GM23338 (cell line): ENCODE measurements around the gene BPIFB2. TPM values are rescaled to one million over a fixed set of nuclear protein-coding genes. Genes with fewer than 3 reads are reported as not detected.
A peak's percentile ranks its signal among the peaks of the same experiment; 100 is the strongest.

Source experiments
- ATAC-seq: fragments of 200-7000 bp; cut with Tn5 transposase; 3 replicates; pipeline ENCODE4 v1.9.1; 2020
- DNase-seq: peaks from one replicate; pipeline ENCODE4 v3.0.0-alpha.2; 2015; ENCODE audit warnings: low spot score
- H2AFZ ChIP-seq: fragments of 200-600 bp; sonication (generic); 2 replicates; pipeline ENCODE4 v1.8.0; 2016; ENCODE audit warnings: antibody characterized with exemption, mild to moderate bottlenecking, moderate library complexity
- H3F3A ChIP-seq: fragments of 200-600 bp; sonication (generic); replicated peaks from 2 replicates; pipeline ENCODE4 v1.8.0; 2017; ENCODE audit warnings: antibody characterized with exemption, mixed run types, low read depth
- H3K27ac ChIP-seq: fragments of 200-600 bp; sonication (generic); 2 replicates; pipeline ENCODE4 v1.6.1; 2016; ENCODE audit warnings: low read depth
- H3K27me3 ChIP-seq: fragments of 200-600 bp; sonication (generic); 2 replicates; pipeline ENCODE4 v1.8.0; 2016; ENCODE audit warnings: mild to moderate bottlenecking, mixed run types, moderate library complexity; ENCODE audit not compliant: insufficient read depth
- H3K36me3 ChIP-seq: fragments of 200-600 bp; sonication (generic); 2 replicates; pipeline ENCODE4 v1.8.0; 2016; ENCODE audit warnings: mild to moderate bottlenecking; ENCODE audit not compliant: insufficient read depth
- H3K4me1 ChIP-seq: fragments of 200-600 bp; sonication (generic); 2 replicates; pipeline ENCODE4 v1.8.0; 2016; ENCODE audit warnings: mild to moderate bottlenecking, moderate library complexity; ENCODE audit not compliant: insufficient read depth
- H3K4me2 ChIP-seq: fragments of 200-600 bp; sonication (generic); 2 replicates; pipeline ENCODE4 v1.7.1; 2017; ENCODE audit warnings: mixed run types
- H3K4me3 ChIP-seq: fragments of 200-600 bp; sonication (generic); 2 replicates; pipeline ENCODE4 v1.6.1; 2016; ENCODE audit warnings: mixed run types
- H3K79me2 ChIP-seq: fragments of 200-600 bp; sonication (generic); replicated peaks from 2 replicates; pipeline ENCODE4 v1.8.0; 2017; ENCODE audit warnings: mild to moderate bottlenecking; ENCODE audit not compliant: insufficient read depth
- H3K9me2 ChIP-seq: fragments of 200-600 bp; sonication (generic); 2 replicates; pipeline ENCODE4 v1.8.0; 2017; ENCODE audit not compliant: insufficient read depth
- H4K20me1 ChIP-seq: fragments of 200-600 bp; sonication (generic); replicated peaks from 2 replicates; pipeline ENCODE4 v1.8.0; 2017; ENCODE audit warnings: mild to moderate bottlenecking; ENCODE audit not compliant: insufficient read depth
- H3K27ac Mint-ChIP-seq: 2 replicates; pipeline ENCODE4 v1.8.0; 2020; ENCODE audit warnings: inconsistent platforms, mild to moderate bottlenecking, moderate library complexity, mixed read lengths
- H3K27me3 Mint-ChIP-seq: 3 replicates; pipeline ENCODE4 v1.8.0; 2022; ENCODE audit warnings: low read depth, mild to moderate bottlenecking, moderate library complexity, mixed read lengths, inconsistent platforms; ENCODE audit not compliant: insufficient read depth, poor library complexity
- H3K36me3 Mint-ChIP-seq: 3 replicates; pipeline ENCODE4 v1.8.0; 2021; ENCODE audit warnings: low read depth, mild to moderate bottlenecking, inconsistent platforms, moderate library complexity, mixed read lengths
- H3K4me1 Mint-ChIP-seq: 3 replicates; pipeline ENCODE4 v1.8.0; 2020; ENCODE audit warnings: mild to moderate bottlenecking, inconsistent platforms, mixed read lengths
- H3K4me3 Mint-ChIP-seq: 3 replicates; pipeline ENCODE4 v1.8.0; 2021; ENCODE audit warnings: moderate library complexity, mild to moderate bottlenecking, inconsistent platforms, mixed read lengths
- H3K9me3 Mint-ChIP-seq: 3 replicates; pipeline ENCODE4 v1.8.0; 2020; ENCODE audit warnings: moderate library complexity, mild to moderate bottlenecking, inconsistent platforms, mixed read lengths
- ETS1 ChIP-seq: IDR thresholded peaks from 2 replicates; pipeline ENCODE4 v1.6.1; 2016; ENCODE audit warnings: antibody characterized with exemption
- EZH2 ChIP-seq: fragments of 200-600 bp; sonication (generic); IDR thresholded peaks from one replicate; pipeline ENCODE4 v1.8.0; 2017; ENCODE audit warnings: antibody characterized with exemption, mild to moderate bottlenecking, low read depth; ENCODE audit not compliant: unreplicated experiment
- EZH2phosphoT487 ChIP-seq: fragments of 200-600 bp; sonication (generic); IDR thresholded peaks from one replicate; pipeline ENCODE4 v1.8.1; 2018; ENCODE audit warnings: antibody characterized with exemption; ENCODE audit not compliant: unreplicated experiment
- JUNB ChIP-seq: IDR thresholded peaks from one replicate; pipeline ENCODE4 v1.6.1; 2016; ENCODE audit warnings: antibody characterized with exemption; ENCODE audit not compliant: unreplicated experiment
- NANOG ChIP-seq: IDR thresholded peaks from 2 replicates; pipeline ENCODE4 v1.6.1; 2016; ENCODE audit warnings: antibody characterized with exemption, borderline replicate concordance
- POLR2AphosphoS5 ChIP-seq: IDR thresholded peaks from 2 replicates; pipeline ENCODE4 v1.6.1; 2016; ENCODE audit warnings: antibody characterized with exemption, low read depth
- STAT1 ChIP-seq: IDR thresholded peaks from one replicate; pipeline ENCODE4 v1.6.1; 2016; ENCODE audit warnings: antibody characterized with exemption; ENCODE audit not compliant: unreplicated experiment
- polyA plus RNA-seq: library from polyadenylated mRNA; unstranded; fragments of >200 nt; fragmentation: Nextera tagmentation; extraction: Ambion mirVana; gene quantifications from 2 replicates; pipeline ENCODE4 v1.2.1, GENCODE V29; 2016
- total RNA-seq: library from RNA; depleted of rRNA; stranded (reverse); fragments of >200 nt; shearing (Covaris generic); gene quantifications from 2 replicates; pipeline ENCODE4 v1.2.3, GENCODE V29; 2014
- TF ChIP-seq, protein P1 (sequence below): fragments of 250-450 bp; sonication (Bioruptor Pico); IDR thresholded peaks from 2 replicates; pipeline ENCODE4 v1.5.0; 2020; ENCODE audit warnings: mild to moderate bottlenecking, moderate library complexity

Gene BPIFB2
- total and polyA plus RNA-seq, 2 experiments from 2014 or later: not detected

- no peak overlapping the region for H3K27ac ChIP-seq
- TF ChIP-seq NANOG (no peak), ETS1 (no peak), POLR2AphosphoS5 (no peak), EZH2 (no peak)
- H3K4me2 ChIP-seq: no peak overlapping the region
- Mint-ChIP-seq H3K4me3 (no peak overlapping the region), H3K9me3 (no peaks in the 10 kb centered on the region), H3K36me3 (no peaks in the 10 kb centered on the region), H3K27me3 (peaks cover 16% of the 10 kb centered on the region), H3K27ac (no peak overlapping the region), H3K4me1 (peaks cover 14% of the 10 kb centered on the region)
- H3K27me3 ChIP-seq: no peaks in the 10 kb centered on the region
- no peak overlapping the region for H3K4me3 ChIP-seq
- H2AFZ ChIP-seq: no peak overlapping the region
- H3F3A ChIP-seq: no peaks in the 10 kb centered on the region
- H3K36me3 ChIP-seq: no peaks in the 10 kb centered on the region
- H3K9me2 ChIP-seq: no peaks in the 10 kb centered on the region
- no peaks in the 10 kb centered on the region for H4K20me1 ChIP-seq
- DNase-seq: no peak
- no peak for ATAC-seq
- H3K4me1 ChIP-seq: no peaks in the 10 kb centered on the region
- no peaks in the 10 kb centered on the region for H3K79me2 ChIP-seq
Measured at GRCh38 chr20:33013701-33014326, 6.3 kb downstream of the BPIFB2 start.

DNA sequence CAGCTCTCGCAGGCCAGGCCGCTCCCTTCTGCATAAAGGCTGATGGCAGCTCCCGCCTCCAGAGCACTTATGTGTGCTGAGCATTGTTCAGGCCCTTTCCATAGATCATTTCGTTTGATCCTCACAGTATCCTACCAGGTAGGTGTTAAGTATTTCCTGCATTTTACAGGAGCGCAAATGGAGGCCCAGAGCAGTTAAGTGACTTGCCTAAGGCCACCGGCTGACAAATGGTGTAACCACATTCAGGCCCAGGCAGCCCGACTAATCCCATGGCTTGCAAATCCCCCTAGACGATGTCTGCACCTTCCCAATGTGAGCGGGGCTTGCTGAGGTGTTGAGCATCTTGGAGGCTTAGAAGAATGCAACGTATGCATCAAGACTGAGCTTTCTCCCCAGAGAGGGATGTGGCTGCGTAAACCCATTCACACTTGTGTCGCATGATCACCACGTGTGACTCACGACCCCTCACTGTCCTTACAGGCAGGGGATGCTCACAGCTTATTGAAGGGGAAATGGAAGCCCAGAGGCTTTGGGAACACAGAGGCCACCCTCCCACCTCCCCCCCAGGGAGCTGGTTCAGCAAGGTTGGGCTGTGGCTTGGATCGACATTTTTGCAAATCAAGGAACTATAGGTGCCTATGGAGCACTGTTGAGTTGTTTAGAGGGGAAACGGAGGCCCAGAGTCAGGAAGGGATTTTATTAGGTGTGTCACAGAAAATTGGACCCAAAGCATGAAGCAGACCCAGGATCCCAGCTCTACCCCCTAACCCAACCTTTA lies 7.0 kb downstream of the BPIFB2 start:
- Histone ChIP-seq H3K9me2 (no peaks in the 10 kb centered on the region), H3K4me3 (no peak overlapping the region), H4K20me1 (no peaks in the 10 kb centered on the region), H3K36me3 (no peaks in the 10 kb centered on the region), H3K79me2 (no peaks in the 10 kb centered on the region), H3K4me1 (no peaks in the 10 kb centered on the region), H3K4me2 (no peak overlapping the region), H3F3A (no peaks in the 10 kb centered on the region), H3K27me3 (no peaks in the 10 kb centered on the region), H3K27ac (no peak overlapping the region), H2AFZ (peak overlapping the region; percentile 18; the same call in 1 of the 2 replicates)
- DNase-seq (no peak), ATAC-seq (peak; percentile 32)
- Mint-ChIP-seq H3K27ac (no peak overlapping the region), H3K36me3 (no peaks in the 10 kb centered on the region), H3K4me3 (no peak overlapping the region), H3K9me3 (no peaks in the 10 kb centered on the region), H3K4me1 (peaks cover 12% of the 10 kb centered on the region), H3K27me3 (peaks cover 13% of the 10 kb centered on the region)
- no peak for TF ChIP-seq EZH2
- no peak for TF ChIP-seq POLR2AphosphoS5
- TF ChIP-seq STAT1: no peak
- no peak for TF ChIP-seq NANOG
- TF ChIP-seq, protein P1, sequence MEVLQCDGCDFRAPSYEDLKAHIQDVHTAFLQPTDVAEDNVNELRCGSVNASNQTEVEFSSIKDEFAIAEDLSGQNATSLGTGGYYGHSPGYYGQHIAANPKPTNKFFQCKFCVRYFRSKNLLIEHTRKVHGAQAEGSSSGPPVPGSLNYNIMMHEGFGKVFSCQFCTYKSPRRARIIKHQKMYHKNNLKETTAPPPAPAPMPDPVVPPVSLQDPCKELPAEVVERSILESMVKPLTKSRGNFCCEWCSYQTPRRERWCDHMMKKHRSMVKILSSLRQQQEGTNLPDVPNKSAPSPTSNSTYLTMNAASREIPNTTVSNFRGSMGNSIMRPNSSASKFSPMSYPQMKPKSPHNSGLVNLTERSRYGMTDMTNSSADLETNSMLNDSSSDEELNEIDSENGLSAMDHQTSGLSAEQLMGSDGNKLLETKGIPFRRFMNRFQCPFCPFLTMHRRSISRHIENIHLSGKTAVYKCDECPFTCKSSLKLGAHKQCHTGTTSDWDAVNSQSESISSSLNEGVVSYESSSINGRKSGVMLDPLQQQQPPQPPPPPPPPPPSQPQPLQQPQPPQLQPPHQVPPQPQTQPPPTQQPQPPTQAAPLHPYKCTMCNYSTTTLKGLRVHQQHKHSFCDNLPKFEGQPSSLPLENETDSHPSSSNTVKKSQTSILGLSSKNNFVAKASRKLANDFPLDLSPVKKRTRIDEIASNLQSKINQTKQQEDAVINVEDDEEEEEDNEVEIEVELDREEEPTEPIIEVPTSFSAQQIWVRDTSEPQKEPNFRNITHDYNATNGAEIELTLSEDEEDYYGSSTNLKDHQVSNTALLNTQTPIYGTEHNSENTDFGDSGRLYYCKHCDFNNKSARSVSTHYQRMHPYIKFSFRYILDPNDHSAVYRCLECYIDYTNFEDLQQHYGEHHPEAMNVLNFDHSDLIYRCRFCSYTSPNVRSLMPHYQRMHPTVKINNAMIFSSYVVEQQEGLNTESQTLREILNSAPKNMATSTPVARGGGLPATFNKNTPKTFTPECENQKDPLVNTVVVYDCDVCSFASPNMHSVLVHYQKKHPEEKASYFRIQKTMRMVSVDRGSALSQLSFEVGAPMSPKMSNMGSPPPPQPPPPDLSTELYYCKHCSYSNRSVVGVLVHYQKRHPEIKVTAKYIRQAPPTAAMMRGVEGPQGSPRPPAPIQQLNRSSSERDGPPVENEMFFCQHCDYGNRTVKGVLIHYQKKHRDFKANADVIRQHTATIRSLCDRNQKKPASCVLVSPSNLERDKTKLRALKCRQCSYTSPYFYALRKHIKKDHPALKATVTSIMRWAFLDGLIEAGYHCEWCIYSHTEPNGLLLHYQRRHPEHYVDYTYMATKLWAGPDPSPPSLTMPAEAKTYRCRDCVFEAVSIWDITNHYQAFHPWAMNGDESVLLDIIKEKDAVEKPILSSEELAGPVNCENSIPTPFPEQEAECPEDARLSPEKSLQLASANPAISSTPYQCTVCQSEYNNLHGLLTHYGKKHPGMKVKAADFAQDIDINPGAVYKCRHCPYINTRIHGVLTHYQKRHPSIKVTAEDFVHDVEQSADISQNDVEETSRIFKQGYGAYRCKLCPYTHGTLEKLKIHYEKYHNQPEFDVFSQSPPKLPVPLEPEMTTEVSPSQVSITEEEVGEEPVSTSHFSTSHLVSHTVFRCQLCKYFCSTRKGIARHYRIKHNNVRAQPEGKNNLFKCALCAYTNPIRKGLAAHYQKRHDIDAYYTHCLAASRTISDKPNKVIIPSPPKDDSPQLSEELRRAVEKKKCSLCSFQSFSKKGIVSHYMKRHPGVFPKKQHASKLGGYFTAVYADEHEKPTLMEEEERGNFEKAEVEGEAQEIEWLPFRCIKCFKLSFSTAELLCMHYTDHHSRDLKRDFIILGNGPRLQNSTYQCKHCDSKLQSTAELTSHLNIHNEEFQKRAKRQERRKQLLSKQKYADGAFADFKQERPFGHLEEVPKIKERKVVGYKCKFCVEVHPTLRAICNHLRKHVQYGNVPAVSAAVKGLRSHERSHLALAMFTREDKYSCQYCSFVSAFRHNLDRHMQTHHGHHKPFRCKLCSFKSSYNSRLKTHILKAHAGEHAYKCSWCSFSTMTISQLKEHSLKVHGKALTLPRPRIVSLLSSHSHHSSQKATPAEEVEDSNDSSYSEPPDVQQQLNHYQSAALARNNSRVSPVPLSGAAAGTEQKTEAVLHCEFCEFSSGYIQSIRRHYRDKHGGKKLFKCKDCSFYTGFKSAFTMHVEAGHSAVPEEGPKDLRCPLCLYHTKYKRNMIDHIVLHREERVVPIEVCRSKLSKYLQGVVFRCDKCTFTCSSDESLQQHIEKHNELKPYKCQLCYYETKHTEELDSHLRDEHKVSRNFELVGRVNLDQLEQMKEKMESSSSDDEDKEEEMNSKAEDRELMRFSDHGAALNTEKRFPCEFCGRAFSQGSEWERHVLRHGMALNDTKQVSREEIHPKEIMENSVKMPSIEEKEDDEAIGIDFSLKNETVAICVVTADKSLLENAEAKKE (CRISPR knock-in tag): no peak
- TF ChIP-seq JUNB: no peak
- TF ChIP-seq EZH2phosphoT487: no peak
